PC-9 (cell line): ENCODE measurements around the gene ZNF593.

Experiments
- CTCF ChIP-seq: fragments of 200-600 bp; sonication (generic); conservative IDR thresholded peaks from 2 replicates; pipeline ENCODE4 v1.6.1; 2017; ENCODE audit warnings: mixed run types, antibody characterized with exemption, mild to moderate bottlenecking, moderate library complexity
- EZH2 ChIP-seq: fragments of 200-600 bp; sonication (generic); IDR thresholded peaks from 2 replicates; pipeline ENCODE4 v1.8.0; 2017; ENCODE audit warnings: antibody characterized with exemption, low read depth

- no peak for TF ChIP-seq CTCF
- TF ChIP-seq EZH2 = no peak
These were observed 40.6 kb downstream of the ZNF593 start for GRCh38 chr1:26210147-26210870.
